H9 (cell line): Measurements from ENCODE around the gene ZNF487. TPM values are rescaled to one million over a fixed set of nuclear protein-coding genes. Genes with fewer than 3 reads are reported as not detected.

Source experiments
- DNase-seq: peaks from one replicate; pipeline ENCODE4 v3.0.0-alpha.2; 2017
- H2AFZ ChIP-seq: one replicate; pipeline ENCODE4 v1.6.1; 2013; ENCODE audit warnings: mild to moderate bottlenecking, low read length, control low read depth, moderate library complexity
- H2AK5ac ChIP-seq: 2 replicates; pipeline ENCODE4 v1.6.1; 2013; ENCODE audit warnings: low read length, control low read depth, mixed read lengths; ENCODE audit not compliant: insufficient read length
- H2BK120ac ChIP-seq: one replicate; pipeline ENCODE4 v1.6.1; 2013; ENCODE audit warnings: low read depth, mild to moderate bottlenecking, low read length, control low read depth, inconsistent platforms; ENCODE audit not compliant: poor library complexity, severe bottlenecking
- H2BK12ac ChIP-seq: 2 replicates; pipeline ENCODE4 v1.6.1; 2013; ENCODE audit warnings: low read length, control low read depth, mixed read lengths, low read depth; ENCODE audit not compliant: insufficient read length
- H2BK15ac ChIP-seq: 2 replicates; pipeline ENCODE4 v1.6.1; 2013; ENCODE audit warnings: low read depth, low read length, control low read depth
- H2BK20ac ChIP-seq: one replicate; pipeline ENCODE4 v1.6.1; 2013; ENCODE audit warnings: low read depth, mild to moderate bottlenecking, low read length, control low read depth, inconsistent platforms; ENCODE audit not compliant: poor library complexity, severe bottlenecking
- H2BK5ac ChIP-seq: 2 replicates; pipeline ENCODE4 v1.6.1; 2013; ENCODE audit warnings: low read length, control low read depth, mixed read lengths; ENCODE audit not compliant: insufficient read length
- H3K14ac ChIP-seq: 2 replicates; pipeline ENCODE4 v1.6.1; 2013; ENCODE audit warnings: low read length, control low read depth; ENCODE audit not compliant: insufficient read depth
- H3K18ac ChIP-seq: 2 replicates; pipeline ENCODE4 v1.6.1; 2013; ENCODE audit warnings: low read depth, mild to moderate bottlenecking, mixed read lengths, low read length, control low read depth; ENCODE audit not compliant: insufficient read length
- H3K23ac ChIP-seq: 2 replicates; pipeline ENCODE4 v1.6.1; 2013; ENCODE audit warnings: low read length, control low read depth, mixed read lengths, low read depth; ENCODE audit not compliant: insufficient read length
- H3K23me2 ChIP-seq: 2 replicates; pipeline ENCODE4 v1.6.1; 2013; ENCODE audit warnings: low read depth, mild to moderate bottlenecking, mixed read lengths, low read length, control low read depth; ENCODE audit not compliant: insufficient read length, poor library complexity, severe bottlenecking
- H3K27ac ChIP-seq: 2 replicates; pipeline ENCODE4 v1.5.1; 2013; ENCODE audit warnings: low read length, control low read depth, mixed read lengths, low read depth; ENCODE audit not compliant: insufficient read length
- H3K27me3 ChIP-seq: 2 replicates; pipeline ENCODE4 v1.6.1; 2013; ENCODE audit warnings: low read length, control low read depth, inconsistent platforms; ENCODE audit not compliant: insufficient read depth
- H3K4ac ChIP-seq: 2 replicates; pipeline ENCODE4 v1.6.1; 2013; ENCODE audit warnings: low read depth, mild to moderate bottlenecking, control low read depth, inconsistent platforms, low read length, moderate library complexity
- H3K4me1 ChIP-seq: 2 replicates; pipeline ENCODE4 v1.6.1; 2013; ENCODE audit warnings: low read length, control low read depth, inconsistent platforms; ENCODE audit not compliant: insufficient read depth
- H3K4me2 ChIP-seq: 2 replicates; pipeline ENCODE4 v1.6.1; 2013; ENCODE audit warnings: low read length, control low read depth, mixed read lengths; ENCODE audit not compliant: insufficient read length, insufficient read depth
- H3K56ac ChIP-seq: 2 replicates; pipeline ENCODE4 v1.6.1; 2013; ENCODE audit warnings: low read depth, mild to moderate bottlenecking, mixed read lengths, low read length, control low read depth; ENCODE audit not compliant: insufficient read length
- H3K79me1 ChIP-seq: 2 replicates; pipeline ENCODE4 v1.6.1; 2013; ENCODE audit warnings: low read depth, mild to moderate bottlenecking, moderate library complexity, low read length, control low read depth, inconsistent platforms; ENCODE audit not compliant: insufficient read depth, poor library complexity, severe bottlenecking
- H3K79me2 ChIP-seq: 2 replicates; pipeline ENCODE4 v1.6.1; 2013; ENCODE audit warnings: low read length, control low read depth, inconsistent platforms; ENCODE audit not compliant: insufficient read depth
- H3K9ac ChIP-seq: 2 replicates; pipeline ENCODE4 v1.6.1; 2013; ENCODE audit warnings: low read length, control low read depth, mixed read lengths; ENCODE audit not compliant: insufficient read length; ENCODE audit errors: extremely low read depth
- H3K9me3 ChIP-seq: one replicate; pipeline ENCODE4 v1.6.1; 2013; ENCODE audit warnings: low read depth, low read length, inconsistent platforms; ENCODE audit not compliant: control insufficient read depth
- H3T11ph ChIP-seq: one replicate; pipeline ENCODE4 v1.6.1; 2013; ENCODE audit warnings: mild to moderate bottlenecking, low read length, control low read depth, inconsistent platforms
- H4K20me1 ChIP-seq: one replicate; pipeline ENCODE4 v1.6.1; 2013; ENCODE audit not compliant: control insufficient read depth, insufficient read length, insufficient read depth
- H4K5ac ChIP-seq: 2 replicates; pipeline ENCODE4 v1.6.1; 2013; ENCODE audit warnings: low read depth, mild to moderate bottlenecking, mixed read lengths, low read length, control low read depth; ENCODE audit not compliant: insufficient read length
- H4K8ac ChIP-seq: replicated peaks from 2 replicates; pipeline ENCODE4 v1.6.1; 2013; ENCODE audit warnings: low read length, control low read depth, mixed read lengths, low read depth; ENCODE audit not compliant: insufficient read length
- H4K91ac ChIP-seq: 2 replicates; pipeline ENCODE4 v1.6.1; 2013; ENCODE audit warnings: low read depth, mild to moderate bottlenecking, moderate library complexity, mixed read lengths, low read length, control low read depth; ENCODE audit not compliant: insufficient read length
- H3K27ac Mint-ChIP-seq, 3 experiments: 2 replicates in 2 of 3; 3 replicates in 1 of 3; pipeline ENCODE4 v1.8.0; 2020 to 2021; ENCODE audit warnings: mixed read lengths in 3 of 3, mild to moderate bottlenecking in 1 of 3, moderate library complexity in 1 of 3
- H3K27me3 Mint-ChIP-seq: 2 replicates; pipeline ENCODE4 v1.8.0; 2021; ENCODE audit warnings: low read depth, mild to moderate bottlenecking, moderate library complexity, mixed read lengths
- H3K36me3 Mint-ChIP-seq, 3 experiments: 2 replicates in 2 of 3; 3 replicates in 1 of 3; pipeline ENCODE4 v1.8.0; 2020 to 2021; ENCODE audit warnings: low read depth in 3 of 3, mixed read lengths in 3 of 3; ENCODE audit not compliant: insufficient read depth in 1 of 3
- H3K4me1 Mint-ChIP-seq, 2 experiments: 2 replicates each; pipeline ENCODE4 v1.8.0; 2020; ENCODE audit warnings: mixed read lengths in 2 of 2
- H3K4me3 Mint-ChIP-seq, 2 experiments: 2 replicates in 1 of 2; 3 replicates in 1 of 2; pipeline ENCODE4 v1.8.0; 2020 to 2021; ENCODE audit warnings: mild to moderate bottlenecking in 2 of 2, mixed read lengths in 2 of 2, moderate library complexity in 1 of 2
- H3K9me3 Mint-ChIP-seq, 2 experiments: 2 replicates in 1 of 2; 3 replicates in 1 of 2; pipeline ENCODE4 v1.8.0; 2020; ENCODE audit warnings: mild to moderate bottlenecking in 2 of 2, mixed read lengths in 2 of 2, moderate library complexity in 1 of 2
- WGBS: extraction: QIAGEN DNeasy Blood & Tissue Kit; methylation state at CpG from one replicate; pipeline ENCODE4 v1.1.7; 2013; ENCODE audit warnings: missing lambda C conversion rate, low lambda C conversion rate, mixed read lengths; ENCODE audit not compliant: insufficient read length; ENCODE audit errors: extremely low coverage; 5-methylcytosine and 5-hydroxymethylcytosine counted together
- total RNA-seq: library from RNA; stranded (reverse); gene quantifications from 2 replicates; pipeline ENCODE4 v1.2.1, GENCODE V29; 2021
- TF ChIP-seq, protein P1 (sequence below): fragments of 200-600 bp; sonication (generic); conservative IDR thresholded peaks from 3 replicates; pipeline ENCODE4 v1.8.0; 2021; ENCODE audit warnings: antibody characterized with exemption, mild to moderate bottlenecking

Gene ZNF487
- total RNA-seq, 1 experiment from 2014 or later, result 1.4 TPM

DNA sequence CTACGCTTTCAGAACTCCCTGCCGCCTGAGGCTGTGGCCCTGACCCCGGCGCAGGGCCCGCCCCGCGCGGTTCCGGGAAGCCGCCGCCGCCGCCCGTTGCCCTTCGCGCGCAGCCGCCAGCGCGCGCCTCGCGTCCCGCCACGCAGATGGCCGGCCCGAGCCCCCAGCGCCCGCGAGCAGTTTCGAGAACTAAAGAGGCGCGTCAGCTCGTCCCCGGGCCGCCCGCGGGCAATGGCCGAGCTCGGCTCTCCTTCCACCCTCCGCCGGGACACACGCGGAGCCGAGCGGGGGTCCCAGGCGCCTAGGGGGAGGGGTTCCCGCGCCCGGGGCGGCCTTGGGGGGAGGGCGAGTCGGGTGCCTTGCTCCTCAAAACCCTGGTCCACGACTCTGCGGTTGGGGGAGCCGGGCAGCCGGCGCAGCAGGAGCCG is 29.7 kb upstream of the ZNF487 start:
- TF ChIP-seq, protein P1, sequence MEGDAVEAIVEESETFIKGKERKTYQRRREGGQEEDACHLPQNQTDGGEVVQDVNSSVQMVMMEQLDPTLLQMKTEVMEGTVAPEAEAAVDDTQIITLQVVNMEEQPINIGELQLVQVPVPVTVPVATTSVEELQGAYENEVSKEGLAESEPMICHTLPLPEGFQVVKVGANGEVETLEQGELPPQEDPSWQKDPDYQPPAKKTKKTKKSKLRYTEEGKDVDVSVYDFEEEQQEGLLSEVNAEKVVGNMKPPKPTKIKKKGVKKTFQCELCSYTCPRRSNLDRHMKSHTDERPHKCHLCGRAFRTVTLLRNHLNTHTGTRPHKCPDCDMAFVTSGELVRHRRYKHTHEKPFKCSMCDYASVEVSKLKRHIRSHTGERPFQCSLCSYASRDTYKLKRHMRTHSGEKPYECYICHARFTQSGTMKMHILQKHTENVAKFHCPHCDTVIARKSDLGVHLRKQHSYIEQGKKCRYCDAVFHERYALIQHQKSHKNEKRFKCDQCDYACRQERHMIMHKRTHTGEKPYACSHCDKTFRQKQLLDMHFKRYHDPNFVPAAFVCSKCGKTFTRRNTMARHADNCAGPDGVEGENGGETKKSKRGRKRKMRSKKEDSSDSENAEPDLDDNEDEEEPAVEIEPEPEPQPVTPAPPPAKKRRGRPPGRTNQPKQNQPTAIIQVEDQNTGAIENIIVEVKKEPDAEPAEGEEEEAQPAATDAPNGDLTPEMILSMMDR, result no peak
- peak overlapping the region; percentile 69; the same call in 1 of the 2 replicates for H3K14ac ChIP-seq
- H3K56ac ChIP-seq, result no peak overlapping the region
- no peaks in the 10 kb centered on the region for H3K79me1 ChIP-seq
- Mint-ChIP-seq H3K27ac (peak overlapping the region; percentile 91 to 99 (median 99)), H3K4me1 (peaks cover 34 to 47% of the 10 kb centered on the region in 2 experiments), H3K27me3 (peaks cover 1% of the 10 kb centered on the region; the same call in 1 of the 2 replicates), H3K9me3 (peaks cover 2 to 3% of the 10 kb centered on the region in 2 experiments; a peak in 2 of 5 replicates), H3K36me3 (peaks cover 4 to 28% (median 7%) of the 10 kb centered on the region in 3 experiments; a peak in 4 of 7 replicates), H3K4me3 (peak overlapping the region; percentile 98 to 99)
- peaks cover 50% of the 10 kb centered on the region for H3K79me2 ChIP-seq
- no peak overlapping the region for H3T11ph ChIP-seq
- no peaks in the 10 kb centered on the region for H3K9me3 ChIP-seq
- peak overlapping the region; percentile 63 for H3K9ac ChIP-seq
- H4K5ac ChIP-seq, result no peak overlapping the region
- no peak overlapping the region for H3K23ac ChIP-seq
- H2BK5ac ChIP-seq, result no peak overlapping the region
- no peak overlapping the region for H4K91ac ChIP-seq
- DNase-seq, result no peak
- H4K8ac ChIP-seq, result no peak overlapping the region
- no peak overlapping the region for H2BK20ac ChIP-seq
- peaks cover 2% of the 10 kb centered on the region; the same call in 1 of the 2 replicates for H3K4me1 ChIP-seq
- no peak overlapping the region; the same call in 1 of the 2 replicates for H3K4ac ChIP-seq
- peaks cover 4% of the 10 kb centered on the region for H3K23me2 ChIP-seq
- H2AFZ ChIP-seq, result no peak overlapping the region
- H3K27me3 ChIP-seq, result no peaks in the 10 kb centered on the region
- no peak overlapping the region for H2BK12ac ChIP-seq
- no peak overlapping the region for H2BK15ac ChIP-seq
- peak overlapping the region; percentile 78 for H3K18ac ChIP-seq
- H2AK5ac ChIP-seq, result no peak overlapping the region
- no peak overlapping the region for H2BK120ac ChIP-seq
- no CpG with 5 or more reads among the region's 59 CpGs for WGBS
- H3K27ac ChIP-seq, result no peak overlapping the region
- H3K4me2 ChIP-seq, result peak overlapping the region; percentile 64
- no peaks in the 10 kb centered on the region for H4K20me1 ChIP-seq
